K562 (cell line): ENCODE results near the gene NDUFA13.

ENCODE experiments used
- CTCF ChIP-seq, 3 experiments: IDR thresholded peaks in 2 of 3; conservative IDR thresholded peaks in 1 of 3; 2 replicates each; pipeline ENCODE4 v1.5.1; 2011 to 2012; ENCODE audit warnings: low read length in 3 of 3, mild to moderate bottlenecking in 3 of 3, control low read depth in 2 of 3, improper control_type of control experiment in 1 of 3, inconsistent platforms in 1 of 3, low read depth in 1 of 3, mixed read lengths in 1 of 3, moderate library complexity in 1 of 3; ENCODE audit not compliant: insufficient read depth in 2 of 3
- GABPB1 ChIP-seq: sonication (generic); formaldehyde crosslinking; IDR thresholded peaks from 2 replicates; pipeline ENCODE4 v1.8.0; 2022; ENCODE audit warnings: mild to moderate bottlenecking, missing genetic modification reagents
- MAFF ChIP-seq: IDR thresholded peaks from 2 replicates; pipeline ENCODE4 v1.6.1; 2012; ENCODE audit warnings: low read length, improper control_type of control experiment
- POLR2A ChIP-seq: fragments of 450-650 bp; conservative IDR thresholded peaks from 2 replicates; pipeline ENCODE4 v1.6.1; 2016
- RAD21 ChIP-seq, 2 experiments: fragments of 250-450 bp in 1 of 2; fragments of 450-650 bp in 1 of 2; sonication (Bioruptor Pico) in 1 of 2; formaldehyde crosslinking in 1 of 2; IDR thresholded peaks in 1 of 2; conservative IDR thresholded peaks in 1 of 2; 2 replicates each; pipeline versions ENCODE4 v1.4.0 to v1.8.0; 2020 to 2022; ENCODE audit warnings: mild to moderate bottlenecking in 2 of 2, moderate library complexity in 1 of 2
- ZFP30 ChIP-seq: fragments of 250-450 bp; sonication (Bioruptor Pico); IDR thresholded peaks from 2 replicates; pipeline ENCODE4 v1.8.0; 2022; ENCODE audit warnings: moderate library complexity, mild to moderate bottlenecking, inconsistent platforms, borderline replicate concordance
- ZNF280A ChIP-seq: fragments of 450-650 bp; IDR thresholded peaks from 2 replicates; pipeline ENCODE4 v1.6.1; 2018; ENCODE audit warnings: mild to moderate bottlenecking, low read depth; ENCODE audit not compliant: partially characterized antibody
- TF ChIP-seq, protein P1 (sequence below): sonication (generic); formaldehyde crosslinking; IDR thresholded peaks from 2 replicates; pipeline ENCODE4 v1.8.0; 2023; ENCODE audit warnings: missing genetic modification reagents, mild to moderate bottlenecking, borderline replicate concordance
- TF ChIP-seq, protein P2 (sequence below): fragments of 250-450 bp; sonication (Bioruptor Pico); IDR thresholded peaks from 2 replicates; pipeline ENCODE4 v1.5.0; 2020; ENCODE audit warnings: mild to moderate bottlenecking, borderline replicate concordance

GRCh38 chr19:19566306-19566705, 50.3 kb downstream of the NDUFA13 start:
- TF ChIP-seq GABPB1 (no peak), POLR2A (no peak), MAFF (no peak), RAD21 (CRISPR knock-in tag; conservative IDR thresholded peaks at IDR 0.05 in 1 of 2, IDR thresholded peaks at IDR 0.05 in 1 of 2) (no peak), ZNF280A (no peak), ZFP30 (CRISPR knock-in tag) (no peak), CTCF (IDR thresholded peaks at IDR 0.05 in 2 of 3, conservative IDR thresholded peaks at IDR 0.05 in 1 of 3; ENCODE audit: insufficient read depth in 2 of 3, low read depth in 1 of 3, low read length in 3 of 3) (no peak)
- TF ChIP-seq, protein P1, sequence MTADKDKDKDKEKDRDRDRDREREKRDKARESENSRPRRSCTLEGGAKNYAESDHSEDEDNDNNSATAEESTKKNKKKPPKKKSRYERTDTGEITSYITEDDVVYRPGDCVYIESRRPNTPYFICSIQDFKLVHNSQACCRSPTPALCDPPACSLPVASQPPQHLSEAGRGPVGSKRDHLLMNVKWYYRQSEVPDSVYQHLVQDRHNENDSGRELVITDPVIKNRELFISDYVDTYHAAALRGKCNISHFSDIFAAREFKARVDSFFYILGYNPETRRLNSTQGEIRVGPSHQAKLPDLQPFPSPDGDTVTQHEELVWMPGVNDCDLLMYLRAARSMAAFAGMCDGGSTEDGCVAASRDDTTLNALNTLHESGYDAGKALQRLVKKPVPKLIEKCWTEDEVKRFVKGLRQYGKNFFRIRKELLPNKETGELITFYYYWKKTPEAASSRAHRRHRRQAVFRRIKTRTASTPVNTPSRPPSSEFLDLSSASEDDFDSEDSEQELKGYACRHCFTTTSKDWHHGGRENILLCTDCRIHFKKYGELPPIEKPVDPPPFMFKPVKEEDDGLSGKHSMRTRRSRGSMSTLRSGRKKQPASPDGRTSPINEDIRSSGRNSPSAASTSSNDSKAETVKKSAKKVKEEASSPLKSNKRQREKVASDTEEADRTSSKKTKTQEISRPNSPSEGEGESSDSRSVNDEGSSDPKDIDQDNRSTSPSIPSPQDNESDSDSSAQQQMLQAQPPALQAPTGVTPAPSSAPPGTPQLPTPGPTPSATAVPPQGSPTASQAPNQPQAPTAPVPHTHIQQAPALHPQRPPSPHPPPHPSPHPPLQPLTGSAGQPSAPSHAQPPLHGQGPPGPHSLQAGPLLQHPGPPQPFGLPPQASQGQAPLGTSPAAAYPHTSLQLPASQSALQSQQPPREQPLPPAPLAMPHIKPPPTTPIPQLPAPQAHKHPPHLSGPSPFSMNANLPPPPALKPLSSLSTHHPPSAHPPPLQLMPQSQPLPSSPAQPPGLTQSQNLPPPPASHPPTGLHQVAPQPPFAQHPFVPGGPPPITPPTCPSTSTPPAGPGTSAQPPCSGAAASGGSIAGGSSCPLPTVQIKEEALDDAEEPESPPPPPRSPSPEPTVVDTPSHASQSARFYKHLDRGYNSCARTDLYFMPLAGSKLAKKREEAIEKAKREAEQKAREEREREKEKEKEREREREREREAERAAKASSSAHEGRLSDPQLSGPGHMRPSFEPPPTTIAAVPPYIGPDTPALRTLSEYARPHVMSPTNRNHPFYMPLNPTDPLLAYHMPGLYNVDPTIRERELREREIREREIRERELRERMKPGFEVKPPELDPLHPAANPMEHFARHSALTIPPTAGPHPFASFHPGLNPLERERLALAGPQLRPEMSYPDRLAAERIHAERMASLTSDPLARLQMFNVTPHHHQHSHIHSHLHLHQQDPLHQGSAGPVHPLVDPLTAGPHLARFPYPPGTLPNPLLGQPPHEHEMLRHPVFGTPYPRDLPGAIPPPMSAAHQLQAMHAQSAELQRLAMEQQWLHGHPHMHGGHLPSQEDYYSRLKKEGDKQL (CRISPR knock-in tag) = no peak
- TF ChIP-seq, protein P2, sequence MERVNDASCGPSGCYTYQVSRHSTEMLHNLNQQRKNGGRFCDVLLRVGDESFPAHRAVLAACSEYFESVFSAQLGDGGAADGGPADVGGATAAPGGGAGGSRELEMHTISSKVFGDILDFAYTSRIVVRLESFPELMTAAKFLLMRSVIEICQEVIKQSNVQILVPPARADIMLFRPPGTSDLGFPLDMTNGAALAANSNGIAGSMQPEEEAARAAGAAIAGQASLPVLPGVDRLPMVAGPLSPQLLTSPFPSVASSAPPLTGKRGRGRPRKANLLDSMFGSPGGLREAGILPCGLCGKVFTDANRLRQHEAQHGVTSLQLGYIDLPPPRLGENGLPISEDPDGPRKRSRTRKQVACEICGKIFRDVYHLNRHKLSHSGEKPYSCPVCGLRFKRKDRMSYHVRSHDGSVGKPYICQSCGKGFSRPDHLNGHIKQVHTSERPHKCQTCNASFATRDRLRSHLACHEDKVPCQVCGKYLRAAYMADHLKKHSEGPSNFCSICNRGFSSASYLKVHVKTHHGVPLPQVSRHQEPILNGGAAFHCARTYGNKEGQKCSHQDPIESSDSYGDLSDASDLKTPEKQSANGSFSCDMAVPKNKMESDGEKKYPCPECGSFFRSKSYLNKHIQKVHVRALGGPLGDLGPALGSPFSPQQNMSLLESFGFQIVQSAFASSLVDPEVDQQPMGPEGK (CRISPR knock-in tag) = no peak
